Keratinocyte (primary cell): ENCODE measurements around the gene SIPA1L3.

Source experiments
- CTCF ChIP-seq, 3 experiments: IDR thresholded peaks in 1 of 3; conservative IDR thresholded peaks in 1 of 3; optimal IDR thresholded peaks in 1 of 3; 2 replicates in 2 of 3; 3 replicates in 1 of 3; pipeline versions ENCODE3 to v1.5.1; 2011; ENCODE audit warnings: low read length in 3 of 3, mild to moderate bottlenecking in 3 of 3, moderate library complexity in 2 of 3, control low read depth in 1 of 3, inconsistent platforms in 1 of 3; ENCODE audit not compliant: insufficient read depth in 2 of 3; ENCODE audit errors: extremely low read depth in 1 of 3
- EZH2 ChIP-seq: IDR thresholded peaks from one replicate; pipeline ENCODE4 v1.6.1; 2012; ENCODE audit warnings: inconsistent platforms, mild to moderate bottlenecking, low read length, moderate library complexity

- TF ChIP-seq CTCF (optimal IDR thresholded peaks at IDR 0.05 in 1 of 3, IDR thresholded peaks at IDR 0.05 in 1 of 3, conservative IDR thresholded peaks at IDR 0.05 in 1 of 3; ENCODE audit: extremely low read depth in 1 of 3, insufficient read depth in 2 of 3, low read length in 3 of 3) = no peak
- TF ChIP-seq EZH2 = no peak
Observed at GRCh38 chr19:37989855-37990254, 82.8 kb downstream of the SIPA1L3 start.
